Cortex of kidney (tissue), 1 donor: ENCODE measurements around the gene GPR155.
"Not testable (repeated sequence)": the region's sequence is repeated elsewhere in the genome, so short reads cannot be mapped to it uniquely, and the experiment has no call there.

Source experiments
- DNase-seq: peaks from one replicate; lab custom pipeline; 2025; lab: John Stamatoyannopoulos, UW

The GPR155 gene

GRCh38 chr2:174438146-174438886 is 48.5 kb downstream of the GPR155 start:
- no peak for DNase-seq

- DNase-seq = no peak
These were observed 50.5 kb downstream of the GPR155 start for GRCh38 chr2:174436351-174436750.

GRCh38 chr2:174431902-174432301 is 54.9 kb downstream of the GPR155 start:
- no peak for DNase-seq

GRCh38 chr2:174430066-174430465 is 56.8 kb downstream of the GPR155 start:
- no peak for DNase-seq

GRCh38 chr2:174428214-174428613 is 58.6 kb downstream of the GPR155 start:
- no peak for DNase-seq

GRCh38 chr2:174412256-174412655 is 74.6 kb downstream of the GPR155 start:
- DNase-seq = no peak

- not testable (repeated sequence) for DNase-seq
These were observed 76.8 kb downstream of the GPR155 start for GRCh38 chr2:174410039-174410438.

GRCh38 chr2:174403628-174404027 is 83.2 kb downstream of the GPR155 start:
- no peak for DNase-seq

- no peak for DNase-seq
These were observed 86.0 kb downstream of the GPR155 start for GRCh38 chr2:174400853-174401252.

- DNase-seq = no peak
These were observed 87.7 kb downstream of the GPR155 start for GRCh38 chr2:174399171-174399570.

- no peak for DNase-seq
These were observed 89.1 kb downstream of the GPR155 start for GRCh38 chr2:174397773-174398172.

- no peak for DNase-seq
These were observed 90.7 kb downstream of the GPR155 start for GRCh38 chr2:174395969-174396630.

- no peak for DNase-seq
These were observed 91.4 kb downstream of the GPR155 start, which contains the start of gene SCRN3 for GRCh38 chr2:174395284-174395968. Gene SCRN3 (plus strand): TSS chr2:174395730. CDS start chr2:174398284, 2,554 bp downstream.

- DNase-seq = no peak
These were observed 94.1 kb downstream of the GPR155 start for GRCh38 chr2:174392706-174393105.

- DNase-seq = not testable (repeated sequence)
These were observed 96.5 kb downstream of the GPR155 start for GRCh38 chr2:174390303-174390702.

GRCh38 chr2:174389542-174389941 is 97.3 kb downstream of the GPR155 start:
- no peak for DNase-seq

GRCh38 chr2:174388706-174389105 is 98.1 kb downstream of the GPR155 start:
- not testable (repeated sequence) for DNase-seq

GRCh38 chr2:174385201-174385600 is 101.6 kb downstream of the GPR155 start:
- DNase-seq = no peak

- DNase-seq = no peak
These were observed 103.0 kb downstream of the GPR155 start for GRCh38 chr2:174383796-174384195.
